Esophagus squamous epithelium (tissue), 5 donors: ENCODE measurements around the gene XRCC3. TPM values are rescaled to one million over a fixed set of nuclear protein-coding genes. Genes with fewer than 3 reads are reported as not detected.
"Not testable (repeated sequence)": the region's sequence is repeated elsewhere in the genome, so short reads cannot be mapped to it uniquely, and the experiment has no call there.

Experiments
- DNase-seq: peaks from one replicate; lab custom pipeline; 2025; lab: John Stamatoyannopoulos, UW
- H3K27ac ChIP-seq, 4 donors: fragments of 200-600 bp; sonication (generic); one replicate each; pipeline ENCODE4 v1.5.1; 2016 to 2019; ENCODE audit warnings: mild to moderate bottlenecking in 1 of 4
- H3K27me3 ChIP-seq, 4 donors: fragments of 200-600 bp; sonication (generic); 1 replicate in 3 of 4; 2 replicates in 1 of 4; pipeline versions ENCODE4 v1.5.1 to v1.6.0; 2017 to 2021; ENCODE audit warnings: antibody characterized with exemption in 1 of 4
- H3K36me3 ChIP-seq, 3 donors: fragments of 200-600 bp; sonication (generic); one replicate each; pipeline ENCODE4 v1.5.1; 2016 to 2019
- H3K4me1 ChIP-seq, 3 donors: fragments of 200-600 bp; sonication (generic); one replicate each; pipeline ENCODE4 v1.5.1; 2017 to 2019
- H3K4me3 ChIP-seq, 4 donors: fragments of 200-600 bp; sonication (generic); 1 replicate in 3 of 4; 2 replicates in 1 of 4; pipeline ENCODE4 v1.5.1; 2016 to 2019; ENCODE audit warnings: mild to moderate bottlenecking in 2 of 4, moderate library complexity in 1 of 4
- H3K9me3 ChIP-seq, 3 donors: fragments of 200-600 bp; sonication (generic); one replicate each; pipeline ENCODE4 v1.5.1; 2016 to 2019
- CTCF ChIP-seq, 6 experiments: fragments of 450-650 bp in 4 of 6; fragments of 200-600 bp in 2 of 6; sonication (generic) in 2 of 6; IDR thresholded peaks; one replicate each; pipeline ENCODE4 v1.5.1; 2016 to 2019; ENCODE audit warnings: antibody characterized with exemption in 6 of 6, mild to moderate bottlenecking in 4 of 6, moderate library complexity in 4 of 6
- POLR2A ChIP-seq, 4 donors: fragments of 450-650 bp; IDR thresholded peaks; one replicate each; pipeline ENCODE4 v1.6.1; 2017; ENCODE audit warnings: antibody characterized with exemption in 4 of 4, mild to moderate bottlenecking in 4 of 4, moderate library complexity in 3 of 4
- WGBS, 2 donors: methylation state at CpG; one replicate each; pipeline ENCODE4 v1.1.5; 2018; 5-methylcytosine and 5-hydroxymethylcytosine counted together
- intact Hi-C: fragments of 100-400 bp; cut with DNase I; formaldehyde crosslinking; loops from one replicate; pipeline ENCODE4 v1.15.0; 2022
- total RNA-seq, 4 donors: library from RNA; depleted of rRNA; stranded (reverse); fragments of >200 nt; gene quantifications; one replicate each; pipeline ENCODE4 v1.1.0, GENCODE V29; 2016
- donor health status: DM: yes; HTN: yes; CAD: no.

The XRCC3 gene
- total RNA-seq, 4 donors from 2014 or later: 10.9 to 17.8 (median 12.6) TPM

GRCh38 chr14:103654619-103655018, 60.6 kb downstream of the XRCC3 start:
- H3K27ac ChIP-seq: no peak overlapping the region
- H3K36me3 ChIP-seq: peaks cover 14 to 71% (median 31%) of the 10 kb centered on the region in 3 donors
- no peak for TF ChIP-seq CTCF (IDR thresholded peaks at IDR 0.05)
- TF ChIP-seq POLR2A (IDR thresholded peaks at IDR 0.05): no peak
- H3K4me1 ChIP-seq: peaks cover 0 to 62% (median 27%) of the 10 kb centered on the region in 3 donors
- H3K4me3 ChIP-seq: no peak overlapping the region
- DNase-seq: no peak
- intact Hi-C loops: no loop called here
- WGBS, 2 donors: 72 to 77% methylated on average over 6 of the region's 6 CpGs
- no peaks in the 10 kb centered on the region for H3K9me3 ChIP-seq
- H3K27me3 ChIP-seq: no peaks in the 10 kb centered on the region

GRCh38 chr14:103653805-103654204, 61.4 kb downstream of the XRCC3 start:
- Histone ChIP-seq H3K27me3 (no peaks in the 10 kb centered on the region), H3K9me3 (no peaks in the 10 kb centered on the region), H3K4me3 (no peak overlapping the region), H3K4me1 (peaks cover 0 to 62% (median 27%) of the 10 kb centered on the region in 3 donors), H3K27ac (peak overlapping the region in 2 of 4 donors; percentile 1 to 39), H3K36me3 (peaks cover 14 to 66% (median 27%) of the 10 kb centered on the region in 3 donors)
- 71 to 92% methylated on average over 4 of the region's 4 CpGs for WGBS, 2 donors
- TF ChIP-seq POLR2A (IDR thresholded peaks at IDR 0.05): no peak
- no peak for TF ChIP-seq CTCF (IDR thresholded peaks at IDR 0.05)
- DNase-seq: no peak
- intact Hi-C loops: no loop called here

- intact Hi-C loops, H3K27me3 ChIP-seq, H3K9me3 ChIP-seq, DNase-seq, H3K4me3 ChIP-seq: not testable (repeated sequence)
- peaks cover 14 to 66% (median 30%) of the 10 kb centered on the region in 3 donors for H3K36me3 ChIP-seq
- H3K4me1 ChIP-seq: peaks cover 0 to 62% (median 27%) of the 10 kb centered on the region in 3 donors
- peak overlapping the region in 2 of 4 donors; percentile 1 to 39 for H3K27ac ChIP-seq
- WGBS, 2 donors: 57 to 62% methylated on average over 10 of the region's 10 CpGs
Measured at GRCh38 chr14:103653336-103653735, 61.9 kb downstream of the XRCC3 start.

- no peaks in the 10 kb centered on the region for H3K27me3 ChIP-seq
- intact Hi-C loops: no loop called here
- H3K36me3 ChIP-seq: peaks cover 12 to 66% (median 30%) of the 10 kb centered on the region in 3 donors
- no peak for DNase-seq
- H3K27ac ChIP-seq: peak overlapping the region in 1 of 4 donors; percentile 39
- WGBS, 2 donors: 77 to 86% methylated on average over 3 of the region's 3 CpGs
- TF ChIP-seq POLR2A (IDR thresholded peaks at IDR 0.05): no peak
- TF ChIP-seq CTCF (IDR thresholded peaks at IDR 0.05): no peak
- no peaks in the 10 kb centered on the region for H3K9me3 ChIP-seq
- peaks cover 0 to 59% (median 27%) of the 10 kb centered on the region in 3 donors for H3K4me1 ChIP-seq
- H3K4me3 ChIP-seq: no peak overlapping the region
Measured at GRCh38 chr14:103652806-103653205, 62.4 kb downstream of the XRCC3 start.

- Histone ChIP-seq H3K36me3 (peaks cover 8 to 54% (median 22%) of the 10 kb centered on the region in 3 donors), H3K4me1 (peaks cover 0 to 57% (median 27%) of the 10 kb centered on the region in 3 donors)
Measured at GRCh38 chr14:103651585-103651984, 63.7 kb downstream of the XRCC3 start.

More at GRCh38 chr14:103651585-103651984, 63.7 kb downstream of the XRCC3 start:
- Histone ChIP-seq H3K9me3 (no peaks in the 10 kb centered on the region), H3K27ac (no peak overlapping the region), H3K27me3 (no peaks in the 10 kb centered on the region), H3K4me3 (no peak overlapping the region)
- no peak for DNase-seq
- TF ChIP-seq POLR2A (IDR thresholded peaks at IDR 0.05) (no peak), CTCF (IDR thresholded peaks at IDR 0.05) (no peak)
- intact Hi-C loops: no loop called here
- WGBS, 2 donors: 77 to 95% methylated on average over 5 to 6 of the region's 7 CpGs
